Peyer's patch (tissue), 4 donors: ENCODE measurements around the gene TMEM190. TPM values are rescaled to one million over a fixed set of nuclear protein-coding genes. Genes with fewer than 3 reads are reported as not detected.

Source experiments
- DNase-seq, 3 donors: peaks; one replicate each; pipeline ENCODE4 v3.0.0-alpha.2; 2017 to 2019
- H3K27ac ChIP-seq, 4 donors: fragments of 200-600 bp; sonication (generic); one replicate each; pipeline ENCODE4 v1.5.1; 2016 to 2019
- H3K27me3 ChIP-seq, 2 donors: fragments of 200-600 bp; sonication (generic); one replicate each; pipeline ENCODE4 v1.5.1; 2019
- H3K36me3 ChIP-seq, 3 donors: fragments of 200-600 bp; sonication (generic); one replicate each; pipeline ENCODE4 v1.5.1; 2016 to 2019
- H3K4me1 ChIP-seq, 4 donors: fragments of 200-600 bp; sonication (generic); one replicate each; pipeline ENCODE4 v1.5.1; 2016 to 2019
- H3K4me3 ChIP-seq, 4 donors: fragments of 200-600 bp; sonication (generic); 1 replicate in 3 of 4; 2 replicates in 1 of 4; pipeline ENCODE4 v1.5.1; 2016 to 2019; ENCODE audit warnings: mild to moderate bottlenecking in 1 of 4
- H3K9me3 ChIP-seq, 4 donors: fragments of 200-600 bp; sonication (generic); one replicate each; pipeline ENCODE4 v1.5.1; 2016 to 2019; ENCODE audit warnings: mild to moderate bottlenecking in 1 of 4
- POLR2A ChIP-seq, 2 donors: fragments of 450-650 bp; IDR thresholded peaks; one replicate each; pipeline ENCODE4 v1.5.1; 2017; ENCODE audit warnings: antibody characterized with exemption in 2 of 2, mild to moderate bottlenecking in 2 of 2, moderate library complexity in 2 of 2
- total RNA-seq, 4 donors: library from RNA; depleted of rRNA; stranded (reverse); fragments of >200 nt; gene quantifications; one replicate each; pipeline ENCODE4 v1.1.0, GENCODE V29; 2016
- TF ChIP-seq, protein P1 (sequence below), 6 experiments: fragments of 450-650 bp in 4 of 6; fragments of 200-600 bp in 2 of 6; sonication (generic) in 1 of 6; IDR thresholded peaks; one replicate each; pipeline ENCODE4 v1.5.1; 2017 to 2019; ENCODE audit warnings: antibody characterized with exemption in 6 of 6, mild to moderate bottlenecking in 3 of 6, moderate library complexity in 1 of 6

The TMEM190 gene
- total RNA-seq, 4 donors from 2014 or later: not detected

DNA sequence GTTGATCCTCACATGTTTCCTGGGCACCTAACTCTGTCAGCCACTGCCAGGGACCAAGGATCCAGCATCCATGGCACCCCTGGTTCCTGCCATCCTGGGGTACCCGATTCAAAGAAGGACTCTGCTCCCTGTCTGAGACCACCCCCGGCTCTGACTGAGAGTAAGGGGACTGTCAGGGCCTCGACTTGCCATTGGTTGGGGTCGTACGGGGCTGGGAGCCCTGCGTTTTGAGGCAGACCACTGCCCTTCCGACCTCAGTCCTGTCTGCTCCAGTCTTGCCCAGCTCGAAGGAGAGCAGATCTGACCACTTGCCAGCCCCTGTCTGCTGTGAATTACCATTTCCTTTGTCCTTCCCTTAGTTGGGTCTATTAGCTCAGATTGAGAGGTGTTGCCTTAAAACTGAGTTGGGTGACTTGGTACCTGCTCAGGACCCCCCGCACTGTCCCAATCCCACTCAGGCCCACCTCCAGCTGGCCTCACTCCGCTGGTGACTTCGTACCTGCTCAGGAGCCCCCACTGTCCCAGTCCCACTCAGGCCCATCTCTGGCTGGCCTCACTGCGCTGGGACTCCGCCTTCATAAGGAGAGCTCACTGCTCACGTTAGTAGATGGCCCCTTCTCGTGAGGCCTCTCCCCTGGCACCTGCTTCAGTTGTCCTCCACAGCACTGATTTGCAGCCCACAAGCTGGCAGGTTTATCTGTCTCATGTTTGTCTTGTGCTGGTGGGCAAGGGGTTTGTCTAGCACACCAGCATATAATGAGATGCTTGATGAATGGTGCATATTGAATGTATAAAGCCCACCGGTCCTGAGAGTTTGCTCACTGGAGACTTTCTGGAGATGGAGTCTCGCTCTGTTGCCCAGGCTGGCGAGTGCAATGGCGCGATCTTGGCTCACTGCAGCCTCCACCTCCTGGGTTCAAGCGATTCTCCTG, 13.0 kb downstream of the TMEM190 start:
- peaks cover 8 to 37% (median 26%) of the 10 kb centered on the region in 4 donors for H3K4me1 ChIP-seq
- TF ChIP-seq POLR2A (IDR thresholded peaks at IDR 0.05): no peak
- TF ChIP-seq, protein P1, sequence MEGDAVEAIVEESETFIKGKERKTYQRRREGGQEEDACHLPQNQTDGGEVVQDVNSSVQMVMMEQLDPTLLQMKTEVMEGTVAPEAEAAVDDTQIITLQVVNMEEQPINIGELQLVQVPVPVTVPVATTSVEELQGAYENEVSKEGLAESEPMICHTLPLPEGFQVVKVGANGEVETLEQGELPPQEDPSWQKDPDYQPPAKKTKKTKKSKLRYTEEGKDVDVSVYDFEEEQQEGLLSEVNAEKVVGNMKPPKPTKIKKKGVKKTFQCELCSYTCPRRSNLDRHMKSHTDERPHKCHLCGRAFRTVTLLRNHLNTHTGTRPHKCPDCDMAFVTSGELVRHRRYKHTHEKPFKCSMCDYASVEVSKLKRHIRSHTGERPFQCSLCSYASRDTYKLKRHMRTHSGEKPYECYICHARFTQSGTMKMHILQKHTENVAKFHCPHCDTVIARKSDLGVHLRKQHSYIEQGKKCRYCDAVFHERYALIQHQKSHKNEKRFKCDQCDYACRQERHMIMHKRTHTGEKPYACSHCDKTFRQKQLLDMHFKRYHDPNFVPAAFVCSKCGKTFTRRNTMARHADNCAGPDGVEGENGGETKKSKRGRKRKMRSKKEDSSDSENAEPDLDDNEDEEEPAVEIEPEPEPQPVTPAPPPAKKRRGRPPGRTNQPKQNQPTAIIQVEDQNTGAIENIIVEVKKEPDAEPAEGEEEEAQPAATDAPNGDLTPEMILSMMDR (IDR thresholded peaks at IDR 0.05): no peak
- H3K27me3 ChIP-seq: no peaks in the 10 kb centered on the region
- H3K9me3 ChIP-seq: no peaks in the 10 kb centered on the region
- H3K4me3 ChIP-seq: no peak overlapping the region
- peaks cover 0 to 40% (median 0%) of the 10 kb centered on the region in 3 donors for H3K36me3 ChIP-seq
- no peak for DNase-seq
- H3K27ac ChIP-seq: no peak overlapping the region

DNA sequence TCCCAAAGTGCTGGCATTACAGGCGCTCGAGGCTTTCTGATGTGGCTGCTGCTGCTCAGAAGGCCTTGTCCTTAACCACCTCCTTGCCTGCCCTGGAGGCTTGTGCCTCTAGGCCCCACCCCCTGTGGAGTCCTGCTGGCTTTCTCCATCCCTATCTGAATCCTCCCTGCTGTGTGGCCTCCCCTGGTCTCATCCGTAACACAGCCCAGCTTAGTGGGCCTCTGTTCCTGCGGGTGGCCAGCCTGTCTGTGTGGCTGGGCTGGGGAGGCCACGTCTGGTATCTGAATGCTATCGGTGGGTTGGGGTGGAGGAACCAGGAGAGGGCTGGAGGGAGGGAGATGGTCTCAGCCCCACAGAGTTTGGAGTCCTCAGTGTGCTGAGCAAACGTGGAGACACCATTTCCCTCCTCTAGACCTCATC, 13.8 kb downstream of the TMEM190 start:
- no peaks in the 10 kb centered on the region for H3K9me3 ChIP-seq
- H3K27ac ChIP-seq: no peak overlapping the region
- no peak overlapping the region for H3K4me3 ChIP-seq
- no peak for DNase-seq
- TF ChIP-seq, protein P1 (IDR thresholded peaks at IDR 0.05): no peak
- no peak for TF ChIP-seq POLR2A (IDR thresholded peaks at IDR 0.05)
- H3K27me3 ChIP-seq: no peaks in the 10 kb centered on the region
- H3K4me1 ChIP-seq: peaks cover 8 to 33% (median 22%) of the 10 kb centered on the region in 4 donors
- peaks cover 0 to 40% (median 0%) of the 10 kb centered on the region in 3 donors for H3K36me3 ChIP-seq

DNA sequence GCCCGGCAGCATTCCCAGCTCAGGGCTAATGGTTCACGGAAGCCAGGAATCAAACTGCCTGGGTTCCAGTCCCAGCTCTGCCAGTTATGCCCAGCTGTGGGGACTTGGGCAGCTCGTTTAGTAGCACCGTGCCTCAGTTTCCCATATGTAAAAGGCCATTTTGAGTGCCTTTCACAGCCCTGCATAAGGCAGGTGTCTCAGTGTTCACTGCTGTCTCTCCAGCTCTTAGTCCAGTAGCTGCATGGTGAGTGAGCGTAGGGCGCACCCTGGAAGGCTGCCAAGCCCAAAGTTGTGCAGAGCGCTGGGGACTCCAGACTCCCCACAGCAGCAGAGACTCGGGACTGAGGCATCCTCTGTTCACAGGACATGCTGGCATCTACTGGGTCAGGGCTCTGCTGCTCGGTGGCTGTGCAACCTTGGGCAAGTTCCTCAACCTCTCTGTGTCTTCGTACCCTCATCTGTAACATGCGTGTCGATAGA, 14.6 kb downstream of the TMEM190 start:
- DNase-seq: no peak
- Histone ChIP-seq H3K9me3 (no peaks in the 10 kb centered on the region), H3K4me1 (peaks cover 8 to 33% (median 22%) of the 10 kb centered on the region in 4 donors), H3K27ac (no peak overlapping the region), H3K27me3 (no peaks in the 10 kb centered on the region), H3K4me3 (no peak overlapping the region), H3K36me3 (peaks cover 0 to 40% (median 0%) of the 10 kb centered on the region in 3 donors)
- TF ChIP-seq, protein P1 (IDR thresholded peaks at IDR 0.05): no peak
- no peak for TF ChIP-seq POLR2A (IDR thresholded peaks at IDR 0.05)

DNA sequence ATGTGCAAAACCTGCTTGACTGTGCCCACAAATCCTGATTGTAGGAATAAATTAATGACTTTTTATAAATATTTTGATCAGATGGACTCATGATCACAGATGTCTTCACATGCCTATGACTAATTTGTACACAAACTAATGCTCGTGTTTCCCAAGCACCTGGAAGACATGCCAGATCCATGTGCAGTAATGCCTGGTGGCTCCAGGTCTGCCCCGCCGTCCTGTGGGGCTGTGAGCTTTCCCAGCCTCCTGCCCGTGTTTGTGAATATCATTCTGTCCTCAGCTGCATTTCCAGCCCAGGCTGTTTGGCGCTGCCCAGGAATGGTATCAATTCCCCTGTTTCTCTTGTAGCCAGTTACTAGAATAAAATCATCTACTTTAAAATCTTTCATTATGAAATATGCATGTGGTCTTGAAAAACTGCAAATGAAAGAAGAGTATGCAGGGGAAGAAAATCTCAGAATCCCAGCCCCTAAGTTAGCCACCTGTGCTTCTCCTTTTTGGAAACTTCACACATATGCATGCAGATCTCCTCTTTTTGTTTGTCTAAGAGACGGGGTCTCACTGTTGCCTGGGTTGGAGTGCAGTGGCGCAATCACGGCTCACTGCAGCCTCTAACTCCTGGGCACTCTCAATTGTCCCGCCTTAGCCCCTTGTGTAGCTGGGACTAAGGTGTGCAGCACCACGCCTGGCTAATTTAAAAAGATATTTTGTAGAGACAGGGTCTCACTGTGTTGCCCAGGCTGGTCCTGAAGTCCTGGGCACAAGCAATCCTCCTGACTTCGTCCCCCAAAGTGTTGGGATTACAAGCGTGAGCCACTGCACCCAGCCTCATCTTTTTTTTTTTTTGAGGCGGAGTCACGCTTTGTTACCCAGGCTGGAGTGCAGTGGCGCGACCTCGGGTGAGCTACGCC, 15.3 kb downstream of the TMEM190 start:
- Histone ChIP-seq H3K4me1 (peaks cover 5 to 29% (median 18%) of the 10 kb centered on the region in 4 donors), H3K36me3 (peaks cover 0 to 38% (median 0%) of the 10 kb centered on the region in 3 donors), H3K4me3 (no peak overlapping the region), H3K27ac (no peak overlapping the region), H3K9me3 (no peaks in the 10 kb centered on the region), H3K27me3 (no peaks in the 10 kb centered on the region)
- TF ChIP-seq POLR2A (IDR thresholded peaks at IDR 0.05): no peak
- TF ChIP-seq, protein P1 (IDR thresholded peaks at IDR 0.05): no peak
- no peak for DNase-seq
